Astrocyte of the spinal cord (primary cell): ENCODE data around the gene BMAL1.

Experiments used
- DNase-seq: peaks from one replicate; pipeline ENCODE4 v3.0.0; 2011; ENCODE audit warnings: low read depth, low spot score
- H3K4me3 ChIP-seq: 2 replicates; pipeline ENCODE4 v1.5.1; 2011; ENCODE audit warnings: low read depth, mild to moderate bottlenecking, low read length, moderate library complexity
- CTCF ChIP-seq: IDR thresholded peaks from 2 replicates; pipeline ENCODE4 v1.5.1; 2012; ENCODE audit warnings: low read depth, mild to moderate bottlenecking, low read length, inconsistent platforms
- in situ Hi-C: cut with HindIII; loops from 2 replicates; pipeline ENCODE4 v1.10.0; 2017; ENCODE audit warnings: low sequenced_read_pairs

BMAL1 gene

GRCh38 chr11:13311570-13311969, 34.0 kb downstream of the BMAL1 start:
- in situ Hi-C loops: no loop called here
- H3K4me3 ChIP-seq: no peak overlapping the region
- DNase-seq: no peak
- no peak for TF ChIP-seq CTCF

- H3K4me3 ChIP-seq: no peak overlapping the region
- in situ Hi-C loops: no loop called here
- DNase-seq: no peak
- no peak for TF ChIP-seq CTCF
These were observed 35.6 kb downstream of the BMAL1 start for GRCh38 chr11:13313005-13313819.

- no peak for TF ChIP-seq CTCF
- in situ Hi-C loops: no loop called here
- H3K4me3 ChIP-seq: no peak overlapping the region
- no peak for DNase-seq
These were observed 37.2 kb downstream of the BMAL1 start for GRCh38 chr11:13314676-13315394.

GRCh38 chr11:13315517-13316432, 38.2 kb downstream of the BMAL1 start:
- in situ Hi-C loops: no loop called here
- H3K4me3 ChIP-seq: no peak overlapping the region
- DNase-seq: no peak
- TF ChIP-seq CTCF: no peak

GRCh38 chr11:13316528-13316961, 39.0 kb downstream of the BMAL1 start:
- H3K4me3 ChIP-seq: no peak overlapping the region
- no peak for TF ChIP-seq CTCF
- DNase-seq: peak; percentile 67
- in situ Hi-C loops: no loop called here
